HG03442 (cell line): ENCODE data around the gene HOXB6.

Source experiments
- ATAC-seq: cut with Tn5 transposase; IDR thresholded peaks from one replicate; pipeline ENCODE4 v1.9.1; 2021; ENCODE audit warnings: mild to moderate bottlenecking, moderate library complexity; ENCODE audit not compliant: unreplicated experiment

HOXB6 gene

DNA sequence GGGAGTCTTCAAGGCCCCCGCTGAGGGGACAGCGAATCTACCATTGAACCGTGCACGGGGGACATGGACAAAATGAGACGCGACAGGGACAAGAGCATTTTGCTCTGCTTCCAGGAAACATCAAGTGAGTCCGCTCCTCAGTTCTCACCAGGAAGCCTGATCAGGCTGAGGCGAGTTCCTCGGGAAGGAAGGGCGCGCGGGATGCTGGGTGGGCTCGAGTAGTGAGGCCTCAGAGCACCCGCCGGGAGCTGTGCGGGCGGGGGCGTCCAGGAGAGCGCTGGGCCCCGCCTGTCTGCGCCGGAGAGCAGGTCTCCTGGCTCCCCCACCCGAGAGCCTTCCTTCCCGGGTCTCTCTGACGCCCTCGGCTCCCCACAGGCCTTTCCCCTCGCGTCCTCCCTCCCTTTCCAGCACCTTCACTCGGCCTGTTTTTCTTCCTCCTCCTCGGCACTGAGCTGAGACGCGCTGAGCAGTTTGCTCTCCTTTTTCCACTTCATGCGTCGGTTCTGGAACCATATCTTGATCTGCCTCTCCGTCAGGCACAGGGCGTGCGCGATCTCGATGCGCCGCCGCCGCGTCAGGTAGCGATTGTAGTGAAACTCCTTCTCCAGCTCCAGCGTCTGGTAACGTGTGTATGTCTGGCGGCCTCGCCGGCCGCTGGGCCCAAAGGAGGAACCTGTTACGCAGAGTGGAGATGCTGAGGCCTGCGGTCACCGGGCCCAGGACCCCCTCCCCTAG, 8.6 kb downstream of the HOXB6 start:
- ATAC-seq = no peak

DNA sequence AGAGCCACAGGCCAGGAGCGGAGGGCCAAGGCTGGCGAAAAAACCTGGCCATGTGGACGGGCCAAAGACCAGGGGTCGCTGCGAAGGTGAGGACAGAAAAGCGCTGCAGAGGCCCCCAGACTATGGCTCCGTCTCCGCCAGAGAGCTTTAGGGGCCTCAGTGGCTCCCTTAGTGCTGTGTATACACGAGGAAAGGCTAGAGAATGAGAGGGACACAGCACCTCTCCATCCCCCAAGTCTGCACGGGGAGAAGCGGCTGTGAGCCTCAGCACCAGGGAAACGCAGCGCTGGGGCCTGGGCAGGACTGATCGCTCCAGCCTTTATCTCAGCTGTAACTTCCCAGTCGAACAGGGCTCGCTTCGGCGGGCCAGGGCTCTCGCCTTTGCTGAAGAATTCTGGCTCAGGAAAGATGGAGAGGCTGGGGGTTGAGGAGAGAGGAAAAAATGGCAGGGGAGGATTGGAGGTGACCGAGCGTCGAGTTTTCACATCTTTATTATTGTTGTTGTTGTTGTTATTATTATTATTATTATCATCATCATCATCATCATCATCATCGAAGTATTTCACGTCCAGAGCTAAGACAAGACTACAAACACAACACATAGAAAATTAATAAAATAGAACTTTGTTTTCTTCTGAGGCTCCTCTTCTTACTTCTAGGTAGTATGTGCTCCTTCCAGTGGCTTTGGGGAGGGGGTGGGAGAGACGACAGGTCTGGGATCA, 9.3 kb downstream of the HOXB6 start:
- no peak for ATAC-seq

DNA sequence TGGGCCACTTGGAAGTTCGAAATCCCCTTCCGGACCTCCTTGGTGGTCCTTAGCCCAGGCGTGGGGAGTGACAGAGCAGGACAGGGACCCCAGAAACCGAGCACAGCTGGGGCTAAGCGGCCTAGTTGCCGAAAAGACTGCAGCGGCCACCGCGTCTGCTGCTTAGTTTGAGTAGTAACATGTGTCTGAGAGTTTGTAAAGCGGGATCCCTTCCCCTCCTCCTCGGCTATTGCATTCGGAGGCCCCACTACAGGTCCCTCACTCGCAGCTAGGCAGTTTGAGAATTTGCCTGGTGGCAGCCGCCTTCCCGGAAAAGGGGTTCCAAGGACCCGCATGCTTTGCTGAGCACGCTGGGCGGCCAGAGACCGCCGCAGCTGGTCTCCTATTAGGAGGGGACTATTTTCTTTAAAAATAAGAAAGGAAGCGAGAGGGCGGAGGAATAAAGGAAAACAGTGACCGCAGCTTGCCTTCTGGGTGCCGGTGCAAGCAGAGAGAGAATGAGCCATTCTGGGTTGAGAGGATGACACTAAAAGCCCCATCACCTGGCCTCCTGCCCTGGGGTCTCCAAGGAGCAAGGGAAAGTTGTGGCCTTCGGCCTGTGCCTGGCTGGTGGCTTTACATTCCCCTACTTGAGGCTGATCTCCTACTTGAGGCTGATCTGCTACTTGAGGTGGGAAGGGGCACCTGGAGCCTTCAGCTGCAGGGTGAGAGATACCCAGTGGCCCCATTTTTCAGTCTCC, 10.1 kb downstream of the HOXB6 start:
- no peak for ATAC-seq

GRCh38 chr17:48593840-48594537, 10.8 kb downstream of the HOXB6 start:
- no peak for ATAC-seq

GRCh38 chr17:48593126-48593829, 11.5 kb downstream of the HOXB6 start, which contains the start of gene HOXB5:
Gene HOXB5 (minus strand): TSS chr17:48593779. CDS start chr17:48593682, 97 bp downstream.
- no peak for ATAC-seq

GRCh38 chr17:48592577-48592976, 12.2 kb downstream of the HOXB6 start:
- no peak for ATAC-seq

- no peak for ATAC-seq
Measured at GRCh38 chr17:48592057-48592514, 12.7 kb downstream of the HOXB6 start.

DNA sequence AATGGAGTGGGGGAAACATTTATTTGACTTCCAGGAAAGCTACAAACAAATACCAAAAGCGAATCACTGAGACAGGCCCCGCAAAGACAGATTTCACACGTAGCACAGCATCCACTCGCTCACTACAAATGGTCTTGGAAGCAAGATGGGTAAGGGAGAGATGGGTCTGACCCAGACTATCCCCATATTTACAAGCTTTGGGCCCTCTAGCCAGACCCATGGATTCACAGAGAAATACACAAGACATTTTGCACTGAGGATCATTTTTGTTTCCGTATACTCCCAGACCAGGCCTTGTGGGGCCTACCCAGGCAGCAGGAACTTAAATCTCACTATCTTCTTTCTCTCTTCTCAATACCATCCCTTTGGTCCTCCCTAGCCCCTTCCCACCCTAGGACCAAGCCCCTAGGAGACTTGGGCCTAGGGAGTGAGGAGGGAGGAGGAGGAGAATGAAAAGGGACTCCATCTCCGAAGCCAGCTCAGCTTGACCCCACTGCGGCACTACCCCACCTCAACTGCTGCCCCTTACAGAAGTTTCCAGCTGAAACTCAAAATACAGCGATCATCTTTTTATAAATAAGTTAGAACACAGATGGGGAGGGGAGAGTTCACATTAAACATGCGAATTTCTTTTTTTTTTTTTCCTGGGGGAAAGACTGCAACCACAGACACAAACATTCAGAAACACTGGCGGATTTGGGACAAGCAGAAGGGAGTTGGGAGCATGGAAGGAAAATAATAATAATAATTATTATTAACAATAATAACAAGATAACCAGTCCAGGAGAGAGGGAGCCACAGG, 13.3 kb downstream of the HOXB6 start:
- no peak for ATAC-seq

- ATAC-seq = no peak
Measured at GRCh38 chr17:48590607-48591161, 14.1 kb downstream of the HOXB6 start.

- no peak for ATAC-seq
Measured at GRCh38 chr17:48589831-48590606, 14.8 kb downstream of the HOXB6 start, which contains the start of gene HOXB3. Gene HOXB3 (minus strand): TSS chr17:48590241. CDS start chr17:48552474, 37,767 bp downstream.

- no peak for ATAC-seq
Measured at GRCh38 chr17:48589060-48589830, 15.5 kb downstream of the HOXB6 start.

DNA sequence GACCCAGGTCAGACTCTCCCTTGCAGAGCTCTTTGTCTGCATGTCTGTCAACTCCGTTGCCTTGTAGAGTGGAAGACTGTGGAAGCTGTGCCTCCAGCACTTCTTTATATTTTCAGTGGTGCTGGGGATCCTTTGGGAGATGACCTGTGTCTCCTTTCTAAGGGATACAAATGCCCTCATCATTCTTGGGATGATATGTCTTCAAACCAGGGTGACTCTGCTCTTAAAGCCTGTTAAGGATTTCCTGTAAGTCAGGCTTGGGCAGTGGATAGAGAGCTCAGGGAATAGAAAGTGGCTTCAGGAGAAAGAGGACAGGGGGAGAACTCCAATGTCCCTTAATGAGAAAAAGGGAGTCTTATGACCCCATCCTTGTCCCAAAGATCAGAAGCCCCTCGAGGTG, 16.3 kb downstream of the HOXB6 start:
- ATAC-seq = no peak

- ATAC-seq = no peak
Measured at GRCh38 chr17:48588074-48588415, 16.7 kb downstream of the HOXB6 start.

GRCh38 chr17:48587276-48588073, 17.3 kb downstream of the HOXB6 start:
- no peak for ATAC-seq

GRCh38 chr17:48586355-48587258, 18.2 kb downstream of the HOXB6 start:
- no peak for ATAC-seq

DNA sequence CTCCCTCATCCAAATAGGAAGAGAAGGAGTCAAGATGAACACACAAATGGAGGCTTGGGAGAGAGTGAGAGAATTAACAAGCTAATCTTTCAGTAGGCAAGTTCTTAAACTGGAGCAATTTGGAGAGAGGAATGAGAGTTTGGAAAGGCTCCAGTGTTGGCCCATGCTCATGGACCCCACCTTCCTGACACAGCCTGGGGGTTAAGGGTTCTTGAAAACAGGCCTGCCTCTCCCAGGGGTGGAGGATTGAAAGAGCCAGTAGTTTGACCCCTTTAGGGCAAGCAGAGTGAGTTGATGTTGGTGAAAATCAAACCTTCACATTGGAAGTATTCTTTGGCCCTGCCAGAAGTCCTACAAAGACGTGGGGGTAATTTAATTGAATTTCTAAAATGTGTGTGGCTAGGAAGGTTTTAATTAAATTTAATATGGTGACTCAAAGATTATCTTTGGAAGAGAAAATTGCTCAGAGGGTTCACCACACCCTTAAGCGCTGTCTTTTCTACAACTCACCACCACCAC, 20.5 kb downstream of the HOXB6 start:
- no peak for ATAC-seq
